Measurements from ENCODE around the gene CLDN22. TPM values are rescaled to one million over a fixed set of nuclear protein-coding genes. Genes with fewer than 3 reads are reported as not detected.

CLDN22 gene
- total and polyA plus RNA-seq, 9 of the 15 experiments (the other 6 are each of a cell fraction or from before 2014, with no cell fraction given): 0.21 TPM; not detected in 8

- no peak for TF ChIP-seq MXI1 (IDR thresholded peaks at IDR 0.05; ENCODE audit: low read depth, low read length)
- no peak for TF ChIP-seq HMG20B (CRISPR knock-in tag; IDR thresholded peaks at IDR 0.05)
- TF ChIP-seq, protein P1, sequence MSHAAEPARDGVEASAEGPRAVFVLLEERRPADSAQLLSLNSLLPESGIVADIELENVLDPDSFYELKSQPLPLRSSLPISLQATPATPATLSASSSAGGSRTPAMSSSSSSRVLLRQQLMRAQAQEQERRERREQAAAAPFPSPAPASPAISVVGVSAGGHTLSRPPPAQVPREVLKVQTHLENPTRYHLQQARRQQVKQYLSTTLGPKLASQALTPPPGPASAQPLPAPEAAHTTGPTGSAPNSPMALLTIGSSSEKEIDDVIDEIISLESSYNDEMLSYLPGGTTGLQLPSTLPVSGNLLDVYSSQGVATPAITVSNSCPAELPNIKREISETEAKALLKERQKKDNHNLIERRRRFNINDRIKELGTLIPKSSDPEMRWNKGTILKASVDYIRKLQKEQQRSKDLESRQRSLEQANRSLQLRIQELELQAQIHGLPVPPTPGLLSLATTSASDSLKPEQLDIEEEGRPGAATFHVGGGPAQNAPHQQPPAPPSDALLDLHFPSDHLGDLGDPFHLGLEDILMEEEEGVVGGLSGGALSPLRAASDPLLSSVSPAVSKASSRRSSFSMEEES (CRISPR knock-in tag; IDR thresholded peaks at IDR 0.05): no peak
- TF ChIP-seq ZNF347 (CRISPR knock-in tag; IDR thresholded peaks at IDR 0.05; ENCODE audit: low read depth): no peak
- no peak for TF ChIP-seq FOXJ3 (CRISPR knock-in tag; IDR thresholded peaks at IDR 0.05)
- TF ChIP-seq ZFX (CRISPR knock-in tag; IDR thresholded peaks at IDR 0.05): no peak
- no peak for TF ChIP-seq ZNF609 (CRISPR knock-in tag; IDR thresholded peaks at IDR 0.05; ENCODE audit: borderline replicate concordance)
- TF ChIP-seq EZH2 (IDR thresholded peaks at IDR 0.05; ENCODE audit: borderline replicate concordance, low read depth, low read length): no peak
- no peak for TF ChIP-seq SAFB (IDR thresholded peaks at IDR 0.05; ENCODE audit: borderline replicate concordance, low read depth, low read length)
- TF ChIP-seq ZNF134 (CRISPR knock-in tag; conservative IDR thresholded peaks at IDR 0.05): 0 out of 2 replicates have a peak, but pooled peaks have one; percentile 12
- TF ChIP-seq, protein P2, sequence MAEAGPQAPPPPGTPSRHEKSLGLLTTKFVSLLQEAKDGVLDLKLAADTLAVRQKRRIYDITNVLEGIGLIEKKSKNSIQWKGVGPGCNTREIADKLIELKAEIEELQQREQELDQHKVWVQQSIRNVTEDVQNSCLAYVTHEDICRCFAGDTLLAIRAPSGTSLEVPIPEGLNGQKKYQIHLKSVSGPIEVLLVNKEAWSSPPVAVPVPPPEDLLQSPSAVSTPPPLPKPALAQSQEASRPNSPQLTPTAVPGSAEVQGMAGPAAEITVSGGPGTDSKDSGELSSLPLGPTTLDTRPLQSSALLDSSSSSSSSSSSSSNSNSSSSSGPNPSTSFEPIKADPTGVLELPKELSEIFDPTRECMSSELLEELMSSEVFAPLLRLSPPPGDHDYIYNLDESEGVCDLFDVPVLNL (CRISPR knock-in tag; IDR thresholded peaks at IDR 0.05; ENCODE audit: low read depth): no peak
- TF ChIP-seq BHLHE40 (IDR thresholded peaks at IDR 0.05; ENCODE audit: low read length): peak; percentile 91
- TF ChIP-seq ZBTB49 (CRISPR knock-in tag; IDR thresholded peaks at IDR 0.05; ENCODE audit: borderline replicate concordance): no peak
- no peak for TF ChIP-seq MCM5 (IDR thresholded peaks at IDR 0.05; ENCODE audit: low read depth)
- TF ChIP-seq ZNF124 (CRISPR knock-in tag; IDR thresholded peaks at IDR 0.05): no peak
Measured at GRCh38 chr4:183362916-183363542, 43.0 kb upstream of the CLDN22 start (continued).

Measured in K562 (cell line).